Anterior cingulate cortex (tissue), 58 donors: ENCODE data around the gene CPTP.
"Not testable (repeated sequence)": the region's sequence is repeated elsewhere in the genome, so short reads cannot be mapped to it uniquely, and the experiment has no call there.

ENCODE experiments used
- DNase-seq, 58 donors: peaks; one replicate each; lab custom pipeline; 2025; lab: John Stamatoyannopoulos, UW

CPTP gene

DNA sequence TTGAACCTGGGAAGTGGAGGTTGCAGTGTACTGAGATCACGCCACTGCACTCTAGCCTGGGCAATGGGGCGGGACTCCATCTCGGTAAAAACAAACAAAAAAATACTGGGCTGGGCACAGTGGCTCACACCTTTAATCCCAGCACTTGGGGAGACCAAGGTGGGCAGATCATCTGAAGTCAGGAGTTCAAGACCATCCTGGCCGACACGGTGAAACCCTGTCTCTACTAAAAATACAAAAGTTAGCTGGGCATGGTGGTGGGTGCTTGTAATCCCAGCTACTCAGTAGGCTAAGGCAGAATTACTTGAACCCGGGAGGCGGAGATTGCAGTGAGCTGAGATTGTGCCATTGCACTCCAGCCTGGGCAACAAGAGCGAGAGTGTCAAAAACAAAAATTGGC, 8.4 kb upstream of the CPTP start:
- DNase-seq: not testable (repeated sequence)

DNA sequence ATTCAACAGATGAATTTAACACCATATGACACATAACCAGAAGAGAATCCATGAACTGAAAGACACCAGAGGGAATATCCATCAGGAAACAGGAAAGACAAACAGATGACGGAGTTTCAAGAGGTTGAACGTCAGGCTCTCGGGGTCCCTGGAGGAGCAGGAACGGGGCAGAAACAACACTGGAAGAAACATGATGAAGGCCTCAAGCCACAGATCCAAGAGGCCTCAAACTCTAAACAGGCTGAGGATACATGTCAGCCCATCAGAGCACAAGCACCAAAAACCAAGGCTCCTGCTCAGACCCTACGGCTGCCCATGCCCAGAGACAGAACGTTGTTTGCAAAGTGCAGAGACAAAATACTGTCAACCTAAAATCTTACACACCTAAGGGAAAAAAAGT, 7.2 kb upstream of the CPTP start:
- DNase-seq: no peak

DNA sequence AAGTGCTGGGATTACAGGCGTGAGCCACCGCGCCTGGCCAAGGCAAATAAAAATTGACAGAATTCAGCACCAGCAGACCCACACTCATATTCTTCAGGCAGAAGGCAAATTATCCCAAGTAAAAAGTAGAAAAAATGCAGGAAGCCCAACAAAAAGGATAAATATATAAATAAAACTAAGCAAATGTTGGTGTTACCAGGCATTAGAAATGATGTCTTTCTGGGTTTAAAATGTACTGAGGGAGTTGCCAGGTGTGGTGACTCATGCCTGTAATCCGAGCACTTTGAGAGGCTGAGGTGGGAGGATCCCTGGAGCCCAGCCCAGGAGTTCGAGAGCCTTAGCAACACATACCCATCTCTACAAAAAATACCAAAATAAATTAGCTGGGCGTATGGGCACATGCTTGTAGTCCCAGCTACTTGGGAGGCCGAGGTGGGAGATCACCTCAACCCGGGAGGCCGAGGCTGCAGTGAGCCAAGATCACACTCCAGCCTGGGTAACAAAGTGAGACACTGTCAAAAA, 6.4 kb upstream of the CPTP start:
- DNase-seq: peak in 33 of 58 donors; percentile 7 to 73 (median 37)

DNA sequence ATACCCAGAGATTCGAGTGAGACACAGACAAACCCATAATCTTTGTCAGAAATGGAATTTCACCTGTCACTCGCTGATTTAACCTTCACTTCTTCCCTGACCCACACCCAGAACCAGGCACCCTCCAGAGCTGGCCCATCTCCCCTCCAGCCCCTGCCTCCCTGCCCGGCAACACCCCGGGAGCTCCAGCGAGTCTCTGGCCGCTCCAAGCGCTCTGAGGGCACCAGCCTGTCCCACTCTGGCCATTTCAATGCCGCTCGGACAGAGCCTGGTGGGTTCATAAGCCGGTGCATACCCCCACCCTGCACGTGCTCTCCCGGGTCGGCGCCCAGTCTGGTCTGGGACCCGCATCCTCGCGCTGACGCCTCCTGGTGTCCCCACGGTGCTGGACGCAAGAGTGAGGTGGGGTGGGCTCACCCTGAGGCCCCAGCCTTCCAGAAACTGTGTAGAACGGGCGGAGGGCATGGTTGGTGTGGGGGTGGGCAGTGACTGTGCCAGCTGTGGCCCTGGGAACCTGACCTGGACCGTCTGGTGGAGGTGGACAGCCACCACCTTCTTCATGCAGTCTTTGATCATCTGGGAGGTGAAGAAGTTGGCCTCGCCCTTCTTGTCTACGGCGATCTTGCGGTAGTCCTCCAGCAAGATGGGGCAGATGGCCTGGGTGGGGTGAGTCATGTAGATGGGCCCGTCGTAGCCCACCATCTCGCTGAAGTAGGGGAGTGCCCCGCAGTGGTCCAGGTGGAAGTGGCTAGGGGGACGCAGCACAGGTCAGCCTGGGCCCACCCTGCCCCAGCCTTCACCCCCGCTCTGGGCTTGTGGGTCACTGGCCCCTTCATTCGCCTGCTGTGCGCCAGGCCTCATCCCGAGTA, 5.6 kb upstream of the CPTP start:
- DNase-seq: no peak

DNA sequence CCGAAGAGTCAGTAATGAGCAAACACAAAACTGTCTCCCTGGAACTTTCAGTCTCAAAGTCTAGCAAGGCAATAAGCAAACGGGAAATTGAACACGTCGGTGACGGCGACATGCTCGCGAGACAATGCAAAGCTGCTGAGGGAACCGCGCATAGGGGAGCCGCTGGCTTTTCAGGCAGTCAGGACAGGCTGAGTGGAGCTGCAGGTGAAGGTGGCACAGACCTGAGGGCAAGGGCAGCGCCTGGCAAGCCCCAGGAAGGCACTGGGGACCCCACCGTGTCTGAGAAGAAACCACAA, 5.0 kb upstream of the CPTP start:
- no peak for DNase-seq

DNA sequence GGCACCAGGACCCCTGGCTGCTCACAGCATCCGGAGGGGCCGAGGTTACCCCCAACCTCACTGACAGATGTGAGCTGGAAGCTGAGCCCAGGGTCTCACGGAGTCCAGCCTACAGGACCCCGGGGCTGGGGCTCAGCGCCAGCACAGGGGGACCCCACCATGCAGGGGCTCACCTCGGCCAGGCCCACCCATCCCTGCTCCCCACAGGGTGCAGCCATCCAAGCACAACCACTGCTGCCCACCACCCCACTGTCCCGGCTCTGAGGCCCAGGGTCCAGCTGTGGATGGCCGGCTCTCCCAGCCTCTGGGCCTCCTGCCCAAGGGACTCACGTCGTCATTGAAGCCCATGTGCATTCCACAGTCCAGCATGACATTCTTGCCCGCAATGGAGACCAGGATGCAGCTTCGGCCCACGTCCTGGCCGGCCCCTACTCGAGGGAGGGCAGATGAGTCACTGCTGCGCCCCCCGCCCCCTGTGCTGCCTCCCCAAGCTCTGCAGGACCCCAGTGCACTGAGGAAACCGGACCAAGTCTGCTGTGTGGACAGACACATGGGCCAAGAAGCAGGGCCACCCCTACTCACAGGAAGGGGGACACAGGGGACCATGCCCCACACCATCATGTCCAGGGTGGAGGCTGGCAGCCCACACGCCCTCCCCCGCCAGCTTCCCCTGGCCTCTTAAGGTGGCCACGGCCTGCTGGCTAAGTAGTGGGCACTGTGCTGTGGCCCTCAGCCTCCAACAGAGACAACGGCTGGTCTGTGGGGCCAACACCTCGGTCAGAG, 3.7 kb upstream of the CPTP start:
- DNase-seq: no peak

DNA sequence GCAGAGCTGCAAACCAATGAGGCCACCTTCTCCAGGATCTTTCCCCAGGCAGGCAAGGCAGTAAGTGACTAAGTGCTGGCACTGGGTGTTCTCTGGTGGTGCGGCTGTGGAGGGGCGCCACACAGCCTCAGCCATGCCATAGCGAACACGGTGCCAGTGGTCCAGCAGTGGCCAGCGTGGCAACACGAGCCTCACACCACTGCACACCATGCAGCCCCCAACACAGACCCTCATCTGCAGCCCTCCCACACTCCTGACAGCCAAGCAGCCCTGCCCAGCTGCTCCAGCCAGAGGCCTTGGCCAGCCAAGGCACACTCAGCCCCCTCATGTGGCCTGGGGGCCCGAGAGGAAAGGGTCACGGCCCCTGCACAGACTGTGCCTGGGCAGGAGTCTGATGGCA, 3.1 kb upstream of the CPTP start:
- DNase-seq: no peak

DNA sequence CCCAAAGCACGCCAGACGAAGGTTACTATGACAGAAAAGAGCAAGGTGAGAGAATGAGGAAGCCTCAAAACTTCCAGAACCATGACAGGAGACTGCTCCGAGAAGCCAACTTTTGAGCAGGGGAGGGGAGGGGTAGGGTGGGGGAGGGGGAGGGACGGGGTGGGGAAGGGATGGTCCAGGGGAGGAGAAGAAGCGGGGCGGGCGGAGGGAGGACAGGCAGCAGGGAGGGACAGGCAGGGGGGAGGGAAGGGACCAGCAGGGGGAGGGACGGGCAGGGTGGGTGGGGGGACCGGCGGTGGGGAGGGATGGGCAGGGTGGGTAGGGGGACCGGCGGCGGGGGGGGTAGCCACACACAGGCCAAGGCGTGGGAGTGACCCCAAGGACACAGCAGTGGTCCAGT, 2.2 kb upstream of the CPTP start:
- no peak for DNase-seq

DNA sequence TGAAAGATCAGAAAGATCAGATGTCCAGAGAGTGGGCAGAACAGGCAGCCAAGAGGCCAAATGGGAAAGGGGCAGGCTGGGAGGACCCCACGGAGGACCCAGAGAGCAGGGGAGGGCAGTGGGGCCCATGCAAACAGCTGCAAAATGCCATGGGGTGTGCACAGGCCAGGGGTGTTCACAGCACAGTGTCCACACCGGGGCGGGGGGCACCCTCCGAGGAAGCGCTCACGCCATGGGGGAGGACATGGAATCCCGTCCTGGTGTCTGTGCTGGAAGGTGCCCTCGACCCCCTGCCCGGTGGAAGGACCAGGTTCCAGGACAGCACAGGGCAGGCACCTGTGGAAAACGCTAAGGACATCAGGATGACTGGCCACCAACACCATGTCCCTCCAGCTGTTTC, 1.6 kb upstream of the CPTP start:
- no peak for DNase-seq

DNA sequence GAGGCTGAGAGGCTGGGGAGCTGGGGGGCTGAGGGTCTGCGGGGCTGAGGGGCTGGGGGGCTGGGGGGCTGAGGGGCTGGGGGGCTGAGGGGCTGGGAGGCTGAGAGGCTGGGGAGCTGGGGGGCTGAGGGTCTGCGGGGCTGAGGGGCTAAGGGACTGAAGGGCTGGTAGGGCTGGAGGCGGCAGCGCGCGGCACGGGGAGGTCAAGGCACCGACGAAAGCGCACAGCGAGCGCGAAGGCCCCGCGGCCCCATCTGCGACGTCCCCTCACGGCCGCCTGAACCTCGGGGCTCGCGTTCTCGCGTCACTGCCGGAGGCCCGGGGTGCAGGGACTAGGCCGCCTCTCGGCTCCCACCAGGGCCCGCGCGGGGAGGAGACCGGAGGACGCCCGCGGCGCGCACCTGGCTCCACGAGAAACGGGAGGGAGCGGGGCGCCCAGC, 498 bp upstream of the CPTP start:
- no peak for DNase-seq

DNA sequence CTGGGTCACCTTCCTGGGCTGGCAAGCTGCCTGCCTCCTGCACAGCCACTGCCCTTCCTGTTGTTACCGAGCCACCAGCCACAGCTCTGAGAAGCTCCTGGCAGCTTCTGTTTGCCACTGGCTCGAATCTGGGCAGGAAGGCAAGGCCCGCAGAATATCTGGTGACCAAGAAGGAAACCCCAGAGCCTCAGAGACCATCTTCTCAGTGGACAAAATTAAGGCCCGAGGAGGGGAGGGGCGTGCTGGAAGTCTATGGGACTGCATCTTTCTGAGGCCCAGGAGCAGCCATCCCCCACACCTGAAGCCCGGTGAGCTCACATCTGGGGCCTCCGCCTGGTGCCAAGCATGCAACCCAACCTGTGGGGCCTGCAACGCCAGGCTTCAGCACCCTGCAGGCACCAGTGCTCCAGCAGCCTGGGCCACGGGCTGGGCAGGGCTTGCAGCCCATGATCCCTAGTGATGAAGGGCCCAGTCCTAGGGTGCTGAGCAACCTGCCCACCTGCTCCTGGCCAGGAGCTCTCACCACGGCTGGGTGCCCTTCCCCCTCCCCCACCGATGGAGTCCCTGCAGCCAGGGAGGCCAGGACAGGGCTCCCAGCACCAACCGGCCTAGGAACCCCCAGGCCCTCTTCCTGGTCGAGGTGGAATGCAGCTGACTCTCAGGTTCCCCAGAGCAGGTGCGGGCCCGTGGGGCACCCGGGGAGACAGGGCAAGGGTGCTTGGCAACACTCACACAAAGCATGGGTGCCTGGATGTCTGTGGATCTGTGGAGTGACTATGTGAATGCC, 879 bp downstream of the CPTP start:
- DNase-seq: no peak

DNA sequence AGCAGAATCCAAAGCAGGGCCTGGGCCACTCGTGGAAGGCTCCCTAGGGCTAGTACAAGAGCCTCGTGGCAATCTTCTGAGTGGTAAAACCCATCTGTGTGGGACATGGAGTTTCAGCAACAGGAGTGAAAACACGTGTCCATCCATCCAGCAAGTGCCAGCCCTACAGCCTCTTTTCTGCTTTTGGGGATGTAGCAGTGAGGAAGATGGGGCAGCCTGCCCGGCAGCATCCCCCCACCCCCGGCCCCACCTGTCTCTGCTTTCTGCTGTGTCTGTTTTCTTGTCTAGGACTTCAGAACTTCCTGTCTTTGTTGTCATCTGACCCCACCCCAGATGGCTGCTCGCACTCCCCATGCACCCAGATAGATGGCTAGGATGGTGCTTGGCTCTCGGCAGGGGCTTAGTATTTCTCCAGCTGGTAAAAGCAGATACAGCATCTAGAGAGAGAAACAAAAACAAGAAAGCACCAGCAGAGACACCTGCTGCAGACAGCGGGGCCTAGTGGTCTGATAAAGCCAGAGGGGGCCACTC, 1.5 kb downstream of the CPTP start:
- no peak for DNase-seq

DNA sequence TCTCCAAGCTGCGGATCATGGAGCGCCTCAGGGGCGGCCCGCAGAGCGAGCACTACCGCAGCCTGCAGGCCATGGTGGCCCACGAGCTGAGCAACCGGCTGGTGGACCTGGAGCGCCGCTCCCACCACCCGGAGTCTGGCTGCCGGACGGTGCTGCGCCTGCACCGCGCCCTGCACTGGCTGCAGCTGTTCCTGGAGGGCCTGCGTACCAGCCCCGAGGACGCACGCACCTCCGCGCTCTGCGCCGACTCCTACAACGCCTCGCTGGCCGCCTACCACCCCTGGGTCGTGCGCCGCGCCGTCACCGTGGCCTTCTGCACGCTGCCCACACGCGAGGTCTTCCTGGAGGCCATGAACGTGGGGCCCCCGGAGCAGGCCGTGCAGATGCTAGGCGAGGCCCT, 2.7 kb downstream of the CPTP start:
- no peak for DNase-seq

DNA sequence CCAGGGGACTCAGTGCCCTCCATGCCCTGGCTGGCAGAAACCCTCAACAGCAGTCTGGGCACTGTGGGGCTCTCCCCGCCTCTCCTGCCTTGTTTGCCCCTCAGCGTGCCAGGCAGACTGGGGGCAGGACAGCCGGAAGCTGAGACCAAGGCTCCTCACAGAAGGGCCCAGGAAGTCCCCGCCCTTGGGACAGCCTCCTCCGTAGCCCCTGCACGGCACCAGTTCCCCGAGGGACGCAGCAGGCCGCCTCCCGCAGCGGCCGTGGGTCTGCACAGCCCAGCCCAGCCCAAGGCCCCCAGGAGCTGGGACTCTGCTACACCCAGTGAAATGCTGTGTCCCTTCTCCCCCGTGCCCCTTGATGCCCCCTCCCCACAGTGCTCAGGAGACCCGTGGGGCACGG, 3.7 kb downstream of the CPTP start:
- DNase-seq: no peak

DNA sequence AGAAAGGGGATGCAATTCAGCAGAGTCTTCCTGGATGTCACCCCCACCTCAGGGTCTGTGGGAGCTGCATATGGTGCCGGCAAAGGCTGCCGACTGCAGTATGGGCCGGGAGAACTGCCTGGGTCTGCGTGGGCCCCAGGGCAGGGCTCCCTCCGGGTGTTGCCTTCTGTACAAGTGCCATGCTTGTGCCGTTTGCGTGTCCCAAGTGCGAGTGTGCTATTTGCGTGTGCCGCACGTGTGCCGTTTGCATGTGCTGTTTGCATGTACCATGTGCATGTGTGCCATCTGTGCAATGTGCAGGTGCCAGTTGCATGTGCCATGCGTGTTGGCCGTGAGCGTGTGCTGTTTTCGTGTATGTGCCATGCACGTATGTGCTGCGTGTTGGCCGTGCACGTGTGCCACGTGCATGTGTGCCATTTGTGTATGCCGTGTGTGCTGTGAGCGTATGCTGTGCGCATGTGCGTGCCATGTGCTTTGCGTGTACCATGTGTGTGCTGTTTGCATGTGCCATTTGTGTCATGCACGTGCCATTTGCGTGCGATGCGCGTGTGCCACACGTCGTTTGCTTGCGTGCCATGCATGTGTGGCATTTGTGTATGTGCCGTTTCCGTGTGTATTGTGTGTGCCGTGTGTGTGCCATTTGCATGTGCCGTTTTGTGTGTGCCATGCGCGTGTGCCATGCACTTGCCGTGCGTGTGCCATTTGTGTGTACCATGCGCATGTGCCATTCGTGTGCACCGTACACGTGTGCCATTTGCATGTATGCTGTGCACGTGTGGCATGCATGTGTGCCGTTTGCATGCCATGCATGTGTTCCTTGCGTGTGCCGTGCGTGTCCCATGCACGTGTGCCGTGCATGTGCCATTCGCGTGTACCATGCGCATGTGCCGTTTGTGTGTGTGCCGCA, 5.0 kb downstream of the CPTP start:
- no peak for DNase-seq

DNA sequence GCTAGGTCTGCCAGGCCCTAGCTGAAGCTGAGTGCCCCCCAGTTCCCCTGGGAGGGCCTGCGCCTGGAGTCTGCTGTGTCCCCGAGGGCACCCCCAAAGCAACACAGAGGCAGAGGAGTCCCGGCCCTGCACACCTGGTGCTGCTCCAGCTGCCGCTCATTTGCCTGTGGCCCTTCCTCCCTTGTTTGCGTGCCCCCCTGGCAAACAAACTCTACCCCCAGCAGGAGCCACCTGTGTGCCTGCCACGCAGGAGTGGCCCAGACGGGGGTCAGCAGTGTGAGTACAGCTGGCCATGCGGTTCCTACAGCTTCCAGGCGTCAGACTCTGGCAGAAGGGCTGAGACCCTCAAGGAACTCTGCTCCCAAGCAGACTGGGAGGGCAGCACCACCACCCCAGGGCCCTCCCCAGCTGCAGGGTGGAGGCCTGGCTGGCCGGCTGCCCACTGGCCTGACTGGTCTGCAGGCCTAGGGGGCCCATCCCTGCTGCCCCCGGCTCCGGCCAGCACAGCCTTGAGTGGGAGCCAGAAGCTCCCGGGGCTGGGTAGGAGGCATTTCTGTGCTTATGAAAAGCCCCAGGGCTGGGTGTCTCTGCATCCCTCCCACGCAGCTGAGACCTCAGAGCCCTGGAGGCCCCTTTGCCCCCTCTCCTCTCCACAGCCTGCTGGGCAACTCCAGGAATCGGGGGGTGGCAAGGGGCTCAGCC, 5.9 kb downstream of the CPTP start:
- no peak for DNase-seq

DNA sequence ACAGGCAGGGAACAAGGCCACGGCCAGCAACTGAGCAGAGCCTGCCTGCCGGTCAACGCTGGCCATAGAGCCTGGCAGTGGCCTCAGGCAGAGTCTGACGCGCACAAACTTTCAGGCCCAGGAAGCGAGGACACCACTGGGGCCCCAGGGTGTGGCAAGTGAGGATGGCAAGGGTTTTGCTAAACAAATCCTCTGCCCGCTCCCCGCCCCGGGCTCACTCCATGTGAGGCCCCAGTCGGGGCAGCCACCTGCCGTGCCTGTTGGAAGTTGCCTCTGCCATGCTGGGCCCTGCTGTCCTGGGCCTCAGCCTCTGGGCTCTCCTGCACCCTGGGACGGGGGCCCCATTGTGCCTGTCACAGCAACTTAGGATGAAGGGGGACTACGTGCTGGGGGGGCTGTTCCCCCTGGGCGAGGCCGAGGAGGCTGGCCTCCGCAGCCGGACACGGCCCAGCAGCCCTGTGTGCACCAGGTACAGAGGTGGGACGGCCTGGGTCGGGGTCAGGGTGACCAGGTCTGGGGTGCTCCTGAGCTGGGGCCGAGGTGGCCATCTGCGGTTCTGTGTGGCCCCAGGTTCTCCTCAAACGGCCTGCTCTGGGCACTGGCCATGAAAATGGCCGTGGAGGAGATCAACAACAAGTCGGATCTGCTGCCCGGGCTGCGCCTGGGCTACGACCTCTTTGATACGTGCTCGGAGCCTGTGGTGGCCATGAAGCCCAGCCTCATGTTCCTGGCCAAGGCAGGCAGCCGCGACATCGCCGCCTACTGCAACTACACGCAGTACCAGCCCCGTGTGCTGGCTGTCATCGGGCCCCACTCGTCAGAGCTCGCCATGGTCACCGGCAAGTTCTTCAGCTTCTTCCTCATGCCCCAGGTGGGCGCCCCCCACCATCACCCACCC, 6.7 kb downstream of the CPTP start, which contains the start of gene TAS1R3:
Gene TAS1R3 (plus strand): TSS at position 213 of the 898 bp plus-strand sequence. CDS start 66 bp downstream, at position 279.
- DNase-seq: no peak
